CD14-positive monocyte (primary cell): ENCODE results near the gene ADSS1. TPM values are rescaled to one million over a fixed set of nuclear protein-coding genes. Genes with fewer than 3 reads are reported as not detected.
A peak's percentile ranks its signal among the peaks of the same experiment; 100 is the strongest.

Experiments
- DNase-seq, 3 donors: peaks; one replicate each; pipeline ENCODE4 v3.0.0-alpha.2; 2011 to 2022
- H2AFZ ChIP-seq: 2 replicates; pipeline ENCODE4 v1.6.0; 2012; ENCODE audit warnings: mild to moderate bottlenecking, low read depth, low read length, inconsistent platforms; ENCODE audit not compliant: insufficient read depth, poor library complexity, severe bottlenecking
- H3K27ac ChIP-seq, 2 donors: 1 replicate in 1 of 2; 2 replicates in 1 of 2; pipeline ENCODE4 v1.5.1; 2012 to 2013; ENCODE audit warnings: low read length in 2 of 2, control low read depth in 1 of 2, inconsistent platforms in 1 of 2, low read depth in 1 of 2, mild to moderate bottlenecking in 1 of 2
- H3K27me3 ChIP-seq, 2 donors: one replicate each; pipeline versions ENCODE4 v1.6.0 to v1.6.1; 2011 to 2013; ENCODE audit warnings: low read length in 2 of 2; ENCODE audit not compliant: control insufficient read depth in 2 of 2, insufficient read depth in 2 of 2
- H3K36me3 ChIP-seq, 2 donors: replicated peaks in 1 of 2; 1 replicate in 1 of 2; 2 replicates in 1 of 2; pipeline versions ENCODE4 v1.5.1 to v1.6.1; 2012 to 2013; ENCODE audit warnings: low read length in 2 of 2, control low read depth in 1 of 2, inconsistent platforms in 1 of 2, mild to moderate bottlenecking in 1 of 2; ENCODE audit not compliant: insufficient read depth in 2 of 2, control insufficient read depth in 1 of 2
- H3K4me1 ChIP-seq, 2 donors: 1 replicate in 1 of 2; 2 replicates in 1 of 2; pipeline versions ENCODE4 v1.5.1 to v1.6.1; 2012 to 2013; ENCODE audit warnings: low read length in 2 of 2, control low read depth in 1 of 2, inconsistent platforms in 1 of 2, mild to moderate bottlenecking in 1 of 2, moderate library complexity in 1 of 2; ENCODE audit not compliant: insufficient read depth in 2 of 2, control insufficient read depth in 1 of 2
- H3K4me2 ChIP-seq: replicated peaks from 2 replicates; pipeline ENCODE3; 2012; ENCODE audit warnings: low read length, moderate library complexity, mild to moderate bottlenecking; ENCODE audit not compliant: poor library complexity, severe bottlenecking; ENCODE audit errors: extremely low read depth
- H3K4me3 ChIP-seq, 3 experiments: fragments of 200-600 bp in 1 of 3; sonication (generic) in 1 of 3; replicated peaks in 1 of 3; 1 replicate in 2 of 3; 2 replicates in 1 of 3; pipeline ENCODE4 v1.5.1; 2011 to 2013; ENCODE audit warnings: low read length in 3 of 3, mild to moderate bottlenecking in 3 of 3, control low read depth in 2 of 3, low read depth in 2 of 3, inconsistent platforms in 1 of 3, moderate library complexity in 1 of 3
- H3K79me2 ChIP-seq: 2 replicates; pipeline ENCODE4 v1.6.0; 2012; ENCODE audit warnings: mild to moderate bottlenecking, control low read depth, inconsistent platforms, low read length, moderate library complexity; ENCODE audit not compliant: insufficient read depth
- H3K9ac ChIP-seq: 2 replicates; pipeline ENCODE4 v1.6.0; 2017; ENCODE audit warnings: low read length, mild to moderate bottlenecking; ENCODE audit not compliant: insufficient read depth, poor library complexity, severe bottlenecking
- H3K9me3 ChIP-seq, 2 donors: replicated peaks in 1 of 2; 1 replicate in 1 of 2; 2 replicates in 1 of 2; pipeline versions ENCODE4 v1.5.1 to v1.6.1; 2012 to 2013; ENCODE audit warnings: low read length in 2 of 2, control low read depth in 1 of 2; ENCODE audit not compliant: control insufficient read depth in 1 of 2, insufficient read depth in 1 of 2
- H4K20me1 ChIP-seq: 2 replicates; pipeline ENCODE4 v1.6.0; 2012; ENCODE audit warnings: mild to moderate bottlenecking, low read length, control low read depth, moderate library complexity; ENCODE audit not compliant: insufficient read depth
- H3K27ac Mint-ChIP-seq, 7 donors: one replicate each; pipeline ENCODE4 v1.8.0; 2020; ENCODE audit warnings: mild to moderate bottlenecking in 7 of 7, mixed read lengths in 7 of 7, moderate library complexity in 6 of 7, inconsistent platforms in 2 of 7
- H3K27me3 Mint-ChIP-seq, 3 donors: one replicate each; pipeline ENCODE4 v1.8.0; 2021 to 2022; ENCODE audit warnings: low read depth in 3 of 3, mild to moderate bottlenecking in 3 of 3, mixed read lengths in 3 of 3, moderate library complexity in 3 of 3, inconsistent platforms in 1 of 3
- H3K36me3 Mint-ChIP-seq, 2 donors: one replicate each; pipeline ENCODE4 v1.8.0; 2020; ENCODE audit warnings: mixed read lengths in 2 of 2, inconsistent platforms in 1 of 2, mild to moderate bottlenecking in 1 of 2
- H3K4me1 Mint-ChIP-seq: one replicate; pipeline ENCODE4 v1.8.0; 2020; ENCODE audit warnings: mild to moderate bottlenecking, mixed read lengths
- H3K4me3 Mint-ChIP-seq, 2 donors: one replicate each; pipeline ENCODE4 v1.8.0; 2020; ENCODE audit warnings: mild to moderate bottlenecking in 2 of 2, mixed read lengths in 2 of 2, moderate library complexity in 1 of 2
- H3K9me3 Mint-ChIP-seq, 7 donors: one replicate each; pipeline ENCODE4 v1.8.0; 2020 to 2022; ENCODE audit warnings: mixed read lengths in 7 of 7, mild to moderate bottlenecking in 6 of 7, moderate library complexity in 6 of 7, inconsistent platforms in 2 of 7
- WGBS: methylation state at CpG from one replicate; pipeline ENCODE4 v1.1.5; 2013; ENCODE audit warnings: missing lambda C conversion rate; ENCODE audit not compliant: insufficient coverage; 5-methylcytosine and 5-hydroxymethylcytosine counted together
- intact Hi-C, 2 donors: fragments of 100-400 bp; cut with micrococcal nuclease; formaldehyde crosslinking; loops; one replicate each; pipeline versions ENCODE4 v1.15.0 to v1.15.1; 2023
- polyA plus RNA-seq, 3 donors: library from polyadenylated mRNA; depleted of rRNA in 1 of 3; unstranded in 2 of 3; stranded (reverse) in 1 of 3; fragments of 300-500 nt in 2 of 3; fragments of >200 nt in 1 of 3; fragmentation: Illumina TruSeq in 2 of 3; gene quantifications; 1 replicate in 2 of 3; 2 replicates in 1 of 3; pipeline ENCODE4 v1.2.3, GENCODE V29; 2012 to 2021
- TF ChIP-seq, protein P1 (sequence below): fragments of 200-600 bp; IDR thresholded peaks from one replicate; pipeline ENCODE4 v1.8.0; 2022; ENCODE audit warnings: antibody characterized with exemption, mild to moderate bottlenecking

The ADSS1 gene
- polyA plus RNA-seq, 3 donors: 0.61 to 3.7 (median 0.64) TPM

DNA sequence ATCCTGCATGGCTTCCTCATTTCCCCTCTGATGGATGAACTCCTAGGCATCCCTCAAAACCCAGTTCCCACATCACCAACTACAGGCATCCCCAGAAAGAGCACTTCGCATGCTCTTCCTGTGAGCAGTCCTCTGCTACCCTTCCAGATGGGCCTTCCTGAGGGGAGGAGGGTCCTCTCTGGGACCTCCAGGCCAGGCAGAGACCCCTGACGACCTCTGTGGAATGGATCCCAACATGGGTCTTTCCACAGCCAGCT lies 69.6 kb downstream of the ADSS1 start:
- peak overlapping the region; percentile 82 for H3K9ac ChIP-seq
- peaks cover 7 to 26% (median 10%) of the 10 kb centered on the region in 3 donors for H3K27me3 Mint-ChIP-seq
- no peak overlapping the region for H2AFZ ChIP-seq
- H3K27ac Mint-ChIP-seq: peak overlapping the region in 2 of 7 donors; percentile 11 to 87
- no CpG with 5 or more reads among the region's 2 CpGs for WGBS
- peaks cover 28 to 39% of the 10 kb centered on the region in 2 donors for H3K4me1 ChIP-seq
- no peak for DNase-seq
- H3K9me3 ChIP-seq: no peaks in the 10 kb centered on the region
- H3K79me2 ChIP-seq: peaks cover 62% of the 10 kb centered on the region
- H3K4me3 ChIP-seq: peak overlapping the region in 1 of 3 experiments; percentile 90
- H3K27ac ChIP-seq: peak overlapping the region in 1 of 2 donors; percentile 63
- peaks cover 0 to 17% of the 10 kb centered on the region in 2 donors for H3K27me3 ChIP-seq
- TF ChIP-seq, protein P1, sequence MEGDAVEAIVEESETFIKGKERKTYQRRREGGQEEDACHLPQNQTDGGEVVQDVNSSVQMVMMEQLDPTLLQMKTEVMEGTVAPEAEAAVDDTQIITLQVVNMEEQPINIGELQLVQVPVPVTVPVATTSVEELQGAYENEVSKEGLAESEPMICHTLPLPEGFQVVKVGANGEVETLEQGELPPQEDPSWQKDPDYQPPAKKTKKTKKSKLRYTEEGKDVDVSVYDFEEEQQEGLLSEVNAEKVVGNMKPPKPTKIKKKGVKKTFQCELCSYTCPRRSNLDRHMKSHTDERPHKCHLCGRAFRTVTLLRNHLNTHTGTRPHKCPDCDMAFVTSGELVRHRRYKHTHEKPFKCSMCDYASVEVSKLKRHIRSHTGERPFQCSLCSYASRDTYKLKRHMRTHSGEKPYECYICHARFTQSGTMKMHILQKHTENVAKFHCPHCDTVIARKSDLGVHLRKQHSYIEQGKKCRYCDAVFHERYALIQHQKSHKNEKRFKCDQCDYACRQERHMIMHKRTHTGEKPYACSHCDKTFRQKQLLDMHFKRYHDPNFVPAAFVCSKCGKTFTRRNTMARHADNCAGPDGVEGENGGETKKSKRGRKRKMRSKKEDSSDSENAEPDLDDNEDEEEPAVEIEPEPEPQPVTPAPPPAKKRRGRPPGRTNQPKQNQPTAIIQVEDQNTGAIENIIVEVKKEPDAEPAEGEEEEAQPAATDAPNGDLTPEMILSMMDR: no peak
- H3K4me1 Mint-ChIP-seq: peaks cover 42% of the 10 kb centered on the region
- peaks cover 24 to 33% of the 10 kb centered on the region in 2 donors for H3K36me3 ChIP-seq
- peaks cover 59% of the 10 kb centered on the region for H4K20me1 ChIP-seq
- H3K4me3 Mint-ChIP-seq: peak overlapping the region; percentile 94 to 97
- H3K9me3 Mint-ChIP-seq: peaks cover 0 to 2% (median 0%) of the 10 kb centered on the region in 7 donors
- peak overlapping the region; percentile 96 for H3K4me2 ChIP-seq
- intact Hi-C loops: loop anchor here in 1 of 2 donors (10.0 kb wide), 1 partner anchor 191 kb away; the partner anchor contains the start of gene CLBA1
- peaks cover 18 to 42% of the 10 kb centered on the region in 2 donors for H3K36me3 Mint-ChIP-seq

DNA sequence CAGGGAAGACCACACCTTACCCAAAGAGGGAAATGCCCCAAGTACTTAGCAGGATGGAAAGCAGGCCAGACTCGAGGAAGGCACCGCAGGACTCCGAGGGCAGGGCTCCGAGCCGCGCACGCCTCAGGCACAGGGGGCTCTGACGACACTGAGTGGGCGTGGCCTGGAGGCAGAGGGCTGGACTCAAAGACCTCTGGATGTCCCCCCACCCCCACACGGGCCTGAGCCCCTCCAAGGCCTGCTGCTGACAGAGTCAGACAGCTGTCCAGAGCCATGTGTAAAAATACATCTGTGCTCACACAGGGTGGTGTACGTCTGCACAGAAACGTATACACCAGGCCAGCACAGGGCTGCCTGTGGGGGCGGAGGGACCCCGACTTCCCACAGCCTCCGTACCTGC lies 70.1 kb downstream of the ADSS1 start:
- H3K9me3 ChIP-seq: no peaks in the 10 kb centered on the region
- H3K27me3 ChIP-seq: peaks cover 0 to 21% of the 10 kb centered on the region in 2 donors
- Mint-ChIP-seq H3K9me3 (peaks cover 0 to 2% (median 0%) of the 10 kb centered on the region in 7 donors), H3K27ac (peak overlapping the region in 2 of 7 donors; percentile 35 to 82), H3K36me3 (peaks cover 18 to 41% of the 10 kb centered on the region in 2 donors), H3K4me1 (peaks cover 42% of the 10 kb centered on the region), H3K27me3 (peaks cover 12 to 30% (median 12%) of the 10 kb centered on the region in 3 donors), H3K4me3 (peak overlapping the region; percentile 94 to 97)
- intact Hi-C loops: loop anchor here (2.0 to 10.0 kb wide), 2 partner anchors 33 to 191 kb away; partner anchors contain the start of gene CLBA1 (in 1 of the 2)
- peaks cover 57% of the 10 kb centered on the region for H3K79me2 ChIP-seq
- H3K9ac ChIP-seq: peak overlapping the region; percentile 82
- H3K27ac ChIP-seq: peak overlapping the region in 1 of 2 donors; percentile 63
- H3K4me1 ChIP-seq: peaks cover 26 to 35% of the 10 kb centered on the region in 2 donors
- DNase-seq: peak; percentile 11 to 29 (median 17)
- peaks cover 24 to 30% of the 10 kb centered on the region in 2 donors for H3K36me3 ChIP-seq
- TF ChIP-seq, protein P1: no peak
- 17% methylated on average over 13 of the region's 15 CpGs for WGBS
- no peak overlapping the region for H2AFZ ChIP-seq
- H3K4me3 ChIP-seq: peak overlapping the region; percentile 48 to 90 (median 80)
- peaks cover 58% of the 10 kb centered on the region for H4K20me1 ChIP-seq
- H3K4me2 ChIP-seq: peak overlapping the region; percentile 96
